GM12874 (cell line): Measurements from ENCODE around the gene TATDN2.

Experiments
- TF ChIP-seq, protein P1 (sequence below): IDR thresholded peaks from 2 replicates; pipeline ENCODE4 v1.5.1; 2011; ENCODE audit warnings: low read depth, mild to moderate bottlenecking, control low read depth, low read length, moderate library complexity; ENCODE audit not compliant: insufficient read depth

The TATDN2 gene

GRCh38 chr3:10248184-10248983 lies at the start of gene TATDN2:
TSS of gene TATDN2 (plus strand) at chr3:10248459. CDS start at chr3:10249201, 742 bp downstream.
- TF ChIP-seq, protein P1, sequence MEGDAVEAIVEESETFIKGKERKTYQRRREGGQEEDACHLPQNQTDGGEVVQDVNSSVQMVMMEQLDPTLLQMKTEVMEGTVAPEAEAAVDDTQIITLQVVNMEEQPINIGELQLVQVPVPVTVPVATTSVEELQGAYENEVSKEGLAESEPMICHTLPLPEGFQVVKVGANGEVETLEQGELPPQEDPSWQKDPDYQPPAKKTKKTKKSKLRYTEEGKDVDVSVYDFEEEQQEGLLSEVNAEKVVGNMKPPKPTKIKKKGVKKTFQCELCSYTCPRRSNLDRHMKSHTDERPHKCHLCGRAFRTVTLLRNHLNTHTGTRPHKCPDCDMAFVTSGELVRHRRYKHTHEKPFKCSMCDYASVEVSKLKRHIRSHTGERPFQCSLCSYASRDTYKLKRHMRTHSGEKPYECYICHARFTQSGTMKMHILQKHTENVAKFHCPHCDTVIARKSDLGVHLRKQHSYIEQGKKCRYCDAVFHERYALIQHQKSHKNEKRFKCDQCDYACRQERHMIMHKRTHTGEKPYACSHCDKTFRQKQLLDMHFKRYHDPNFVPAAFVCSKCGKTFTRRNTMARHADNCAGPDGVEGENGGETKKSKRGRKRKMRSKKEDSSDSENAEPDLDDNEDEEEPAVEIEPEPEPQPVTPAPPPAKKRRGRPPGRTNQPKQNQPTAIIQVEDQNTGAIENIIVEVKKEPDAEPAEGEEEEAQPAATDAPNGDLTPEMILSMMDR = no peak

DNA sequence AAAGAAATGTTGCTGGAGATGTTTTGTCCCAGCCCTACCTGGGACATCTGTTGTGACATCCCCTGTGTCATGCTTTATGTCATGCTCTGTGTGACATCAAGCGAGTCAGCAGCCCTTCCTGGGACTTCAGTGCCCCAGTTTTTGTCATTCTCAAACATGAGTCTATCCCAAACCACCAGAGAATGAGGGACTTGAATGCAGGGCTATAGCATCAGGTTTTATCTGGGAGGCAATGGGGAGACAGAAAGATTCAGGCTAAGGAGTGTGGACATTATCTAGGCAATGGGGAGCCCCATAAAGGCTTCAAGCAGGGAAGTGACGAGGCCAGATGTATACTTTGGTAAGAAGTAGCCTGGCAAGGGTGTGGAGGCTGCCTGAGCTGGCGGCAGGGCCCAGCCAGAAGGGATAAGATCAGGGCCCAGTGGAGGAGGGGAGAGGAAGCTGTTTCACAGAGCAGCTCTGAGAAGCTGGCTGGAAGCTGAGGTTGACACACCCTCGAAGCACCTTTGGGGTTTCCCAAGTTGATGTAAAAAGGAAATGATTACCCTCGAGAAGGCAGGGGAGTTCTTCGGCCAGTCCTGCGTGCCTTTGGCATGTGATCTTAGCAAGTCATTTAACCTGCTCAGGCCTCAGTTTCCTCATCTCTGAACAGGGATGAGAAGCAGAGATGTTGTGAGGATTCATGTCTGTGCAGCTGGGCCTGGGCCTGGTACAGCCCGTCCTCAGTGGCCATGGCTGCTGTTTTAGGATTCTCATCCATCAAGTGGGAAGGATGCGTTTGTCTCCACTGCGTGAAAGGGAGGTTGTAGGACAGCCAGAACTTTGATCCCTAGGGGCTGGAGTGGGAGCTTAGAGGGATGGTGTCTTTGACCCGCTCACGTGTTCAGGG lies 49.3 kb upstream of the TATDN2 start:
- TF ChIP-seq, protein P1 = no peak

DNA sequence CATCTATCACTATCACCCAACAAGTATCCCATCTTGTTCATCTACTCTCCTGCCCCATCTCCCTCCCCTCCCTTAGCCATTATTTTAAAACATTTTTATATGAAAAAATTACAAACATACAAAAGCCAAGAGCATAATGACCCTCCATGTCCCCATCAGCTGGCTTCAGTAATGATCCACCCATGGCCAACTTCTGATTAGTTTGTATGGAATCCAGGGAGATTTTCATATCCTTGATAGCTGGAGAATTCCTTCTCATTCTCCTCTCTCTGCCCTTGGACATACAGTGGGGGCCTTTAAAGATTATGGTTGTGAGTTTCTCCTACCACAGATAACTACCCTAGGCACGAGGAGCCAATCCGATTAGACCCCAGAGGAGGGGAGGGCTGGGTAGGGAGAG lies 43.3 kb upstream of the TATDN2 start:
- TF ChIP-seq, protein P1 = no peak

DNA sequence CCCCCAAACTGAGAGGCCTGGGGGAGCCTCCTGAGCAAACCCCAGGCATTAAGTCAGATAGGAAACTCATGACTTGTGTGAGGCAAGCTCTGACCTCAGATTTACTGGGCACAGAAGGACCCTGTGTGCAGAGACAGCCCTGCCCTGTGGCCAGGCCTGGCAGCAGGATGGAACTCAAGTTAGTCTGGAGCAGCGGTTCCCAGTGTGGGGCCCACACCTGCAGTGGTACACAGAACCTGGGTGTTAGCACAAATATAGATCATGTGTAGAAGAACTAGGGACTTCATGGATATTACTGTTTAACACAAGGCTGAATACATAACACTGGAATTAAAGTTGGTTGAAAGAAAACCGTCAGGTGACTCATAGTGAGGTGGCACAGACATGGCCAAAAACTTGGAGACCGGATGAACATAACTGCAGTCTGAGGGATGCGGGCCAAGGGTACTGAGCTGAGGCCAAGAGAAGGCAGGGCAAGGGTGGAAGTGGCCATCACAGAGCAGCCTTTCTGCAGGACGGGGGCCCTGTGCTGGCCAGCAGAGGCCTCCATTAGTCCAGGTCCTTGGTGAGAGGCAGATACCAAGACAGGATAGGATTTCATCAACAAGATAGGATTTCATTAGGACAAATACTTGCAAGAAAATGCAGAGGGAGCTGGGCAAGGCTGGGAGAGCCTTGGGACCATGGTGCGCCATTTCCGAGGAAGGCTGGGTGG lies 42.7 kb upstream of the TATDN2 start:
- TF ChIP-seq, protein P1 = no peak

DNA sequence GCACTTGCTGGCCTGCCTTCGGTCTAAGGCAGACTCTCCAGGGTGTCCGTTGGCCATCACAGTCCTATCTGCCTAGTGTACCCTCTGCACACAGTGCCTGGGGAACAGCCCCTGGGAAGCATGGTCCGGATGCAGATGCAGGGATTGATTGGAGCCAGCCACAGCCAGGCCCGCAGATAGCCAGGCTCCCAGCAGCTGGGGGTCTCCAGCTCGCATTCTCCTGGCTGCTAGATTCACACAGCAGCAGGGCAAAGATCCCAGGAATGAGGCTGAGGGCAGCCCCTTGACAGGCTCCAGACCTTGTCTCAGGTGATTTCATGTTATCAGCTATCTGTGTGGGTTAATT lies 42.1 kb upstream of the TATDN2 start:
- TF ChIP-seq, protein P1 = no peak

- TF ChIP-seq, protein P1 = no peak
Measured at GRCh38 chr3:10213156-10213792, 35.0 kb upstream of the TATDN2 start.
